NCI-H1092 (cell line): ENCODE results near the gene RNF31.

Source experiments
- DNase-seq: peaks from one replicate; lab custom pipeline; 2025; lab: John Stamatoyannopoulos, UW

The RNF31 gene

DNA sequence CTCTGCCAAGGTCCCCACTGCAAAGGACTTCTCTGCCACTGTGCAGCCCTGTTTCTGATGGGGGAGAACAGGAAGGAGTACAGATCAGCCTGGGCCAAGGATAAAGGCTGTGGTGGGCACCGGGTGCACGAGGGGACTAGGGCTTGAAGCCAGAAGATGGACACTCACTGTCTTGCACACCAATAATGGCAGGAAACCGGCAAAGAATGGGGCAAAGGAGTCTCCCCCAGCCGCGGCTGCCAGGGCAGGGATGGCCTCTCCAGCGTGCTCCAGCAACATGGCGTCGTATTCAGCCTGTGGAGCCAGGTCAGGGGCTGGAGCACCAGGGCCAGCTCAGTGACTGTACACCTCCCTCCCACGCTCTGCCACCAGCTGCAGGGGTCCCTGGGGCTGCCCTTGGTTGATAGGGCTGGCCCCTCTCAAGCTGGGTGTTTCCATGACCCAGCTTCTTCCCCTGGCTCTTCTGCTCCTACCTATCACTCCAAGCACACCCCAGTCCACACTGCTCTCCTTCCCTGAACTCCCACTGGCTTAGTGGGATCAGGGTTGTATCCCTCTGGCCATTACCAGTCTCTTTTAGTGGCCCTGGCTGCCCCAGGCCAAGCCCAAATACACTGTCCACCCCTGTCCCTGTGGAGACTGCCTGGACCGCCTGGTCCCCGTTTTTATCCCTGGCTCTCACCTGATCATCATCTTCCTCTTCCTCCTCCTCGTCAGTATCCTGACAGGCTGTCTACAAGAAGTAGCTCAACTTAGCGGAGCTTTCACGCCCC, 35.0 kb downstream of the RNF31 start:
- DNase-seq: no peak

DNA sequence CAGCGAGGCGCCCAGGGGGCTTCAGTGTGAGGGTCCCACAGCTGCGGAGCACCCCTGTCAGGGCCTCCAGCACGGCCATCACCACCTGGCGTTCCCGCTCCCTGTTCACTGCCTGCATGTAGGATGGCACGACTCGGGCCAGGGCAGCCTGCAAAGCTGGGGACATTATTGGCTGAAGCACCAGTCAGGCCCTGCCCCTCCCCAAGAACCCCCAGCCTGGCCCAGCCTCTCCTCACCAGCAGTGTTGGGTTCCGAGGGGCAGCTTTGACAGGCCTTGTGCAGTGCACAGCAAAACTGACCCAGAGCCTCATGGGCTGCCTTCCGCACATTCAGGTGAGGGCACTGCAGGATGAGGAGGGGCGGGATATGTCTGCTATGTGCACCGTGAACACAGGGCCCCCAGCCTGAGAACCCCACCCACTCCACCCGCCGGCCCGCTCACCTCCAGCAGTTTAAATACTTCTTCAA, 35.8 kb downstream of the RNF31 start:
- DNase-seq: no peak

DNA sequence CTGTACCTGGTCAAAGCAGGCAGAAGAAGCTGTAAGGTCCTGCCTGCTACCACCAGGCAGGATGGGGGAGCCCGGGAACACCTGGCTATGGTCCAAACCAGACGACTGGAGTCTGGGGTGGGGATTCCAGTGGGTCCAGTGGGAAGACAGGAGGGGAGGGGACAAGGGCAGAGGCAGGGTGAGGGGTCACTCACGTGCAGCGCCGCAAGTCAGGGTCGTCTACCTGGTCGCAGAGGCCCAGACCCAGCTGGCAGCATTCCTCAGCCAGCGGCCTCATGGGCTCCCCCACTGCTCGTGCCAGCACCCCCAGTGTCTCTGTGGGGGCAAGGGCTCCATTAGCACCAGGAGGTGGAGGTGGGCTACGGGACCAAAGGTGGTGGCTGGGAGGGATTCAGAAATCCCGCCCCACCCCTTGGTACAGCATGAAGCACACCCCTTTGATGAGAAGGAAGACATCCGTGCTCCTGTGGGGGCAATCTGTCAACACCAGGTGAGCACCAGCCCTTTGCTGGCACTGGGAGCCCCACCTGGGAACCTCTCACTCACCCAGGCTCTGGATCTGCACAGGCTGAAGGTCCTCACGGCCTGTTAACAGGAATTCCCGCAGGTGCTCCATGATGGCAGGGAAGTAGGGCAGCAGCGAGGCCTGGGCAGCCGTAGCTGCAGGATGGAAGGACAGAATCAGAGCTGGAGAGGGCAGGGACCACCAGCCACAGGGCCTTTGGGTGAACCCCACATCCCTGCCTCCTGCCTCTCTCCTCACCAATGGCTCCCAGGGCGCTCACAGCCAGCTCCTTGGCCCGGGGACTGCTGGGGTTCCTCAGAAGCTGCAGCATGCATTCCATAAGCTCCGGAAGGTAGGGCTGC, 37.0 kb downstream of the RNF31 start:
- DNase-seq: no peak

DNA sequence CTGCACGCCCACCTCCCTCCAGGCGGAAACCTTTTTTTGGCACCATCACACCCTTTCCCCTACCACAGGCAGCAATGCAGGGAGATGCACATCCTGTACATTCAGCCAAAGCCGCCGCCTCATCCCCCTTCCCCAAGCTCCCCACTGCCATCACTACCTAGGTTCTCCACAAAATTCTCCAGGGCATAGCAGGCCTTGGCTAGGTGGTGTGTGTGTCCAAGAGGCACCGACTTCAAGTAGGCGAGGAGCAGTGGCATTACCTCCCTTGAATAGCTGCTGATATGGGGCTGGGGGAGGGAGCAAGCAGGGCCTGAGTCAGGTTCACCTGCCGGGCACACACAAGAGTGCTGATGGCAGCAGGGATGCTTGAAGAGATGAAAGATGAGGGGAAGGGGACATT, 37.7 kb downstream of the RNF31 start:
- no peak for DNase-seq

DNA sequence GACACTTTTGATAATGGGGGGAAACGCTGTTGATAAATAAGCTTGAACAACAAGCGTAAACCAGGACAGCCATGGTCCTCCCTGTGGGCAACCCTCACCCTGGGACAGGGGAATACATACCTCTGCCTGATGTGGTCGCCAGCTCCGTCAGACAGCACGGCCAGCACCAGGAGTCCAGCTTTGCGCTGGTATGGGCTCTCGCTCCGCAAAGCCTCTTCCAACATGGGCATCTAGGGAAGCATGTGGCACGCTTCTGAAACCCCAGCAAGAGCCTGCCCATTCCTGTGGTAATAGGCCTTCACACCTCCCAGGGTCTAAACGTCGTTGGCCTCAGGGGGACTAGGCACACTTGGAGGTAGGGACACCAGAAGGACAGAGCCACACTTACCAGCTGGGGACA, 38.4 kb downstream of the RNF31 start:
- no peak for DNase-seq

DNA sequence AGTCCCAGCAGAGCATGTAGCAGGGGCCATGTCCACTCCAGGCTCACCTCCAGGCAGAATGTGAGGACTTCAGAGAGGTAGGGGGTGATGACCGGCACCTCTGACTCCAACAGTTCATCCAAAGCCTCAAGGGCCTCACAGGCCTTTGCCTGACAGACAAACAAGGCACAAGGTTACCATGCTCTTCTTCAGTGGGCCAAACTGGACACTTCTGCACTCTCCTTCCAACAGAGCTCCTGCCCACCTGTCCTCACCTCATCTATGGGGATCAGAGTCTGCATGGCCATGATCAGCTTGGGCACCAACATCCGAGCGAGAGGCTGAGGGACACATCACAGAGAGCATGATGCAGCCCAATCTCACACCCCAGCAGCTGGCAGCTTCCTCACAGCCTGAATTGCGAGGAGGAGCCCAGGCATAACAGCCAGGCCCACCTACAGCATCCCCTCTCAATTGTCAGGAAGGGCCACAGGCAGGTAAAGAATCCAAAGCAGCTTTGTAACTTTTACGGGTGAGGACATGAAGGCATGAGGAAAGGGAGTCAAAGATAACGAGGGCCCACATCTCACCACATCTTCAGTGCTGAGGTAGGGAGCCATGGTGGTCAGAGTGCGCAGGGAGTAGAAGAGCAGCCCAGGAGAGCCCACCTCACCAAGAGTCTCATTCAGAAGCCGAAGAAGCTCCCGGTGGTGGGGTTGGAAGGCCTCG, 39.7 kb downstream of the RNF31 start:
- no peak for DNase-seq

DNA sequence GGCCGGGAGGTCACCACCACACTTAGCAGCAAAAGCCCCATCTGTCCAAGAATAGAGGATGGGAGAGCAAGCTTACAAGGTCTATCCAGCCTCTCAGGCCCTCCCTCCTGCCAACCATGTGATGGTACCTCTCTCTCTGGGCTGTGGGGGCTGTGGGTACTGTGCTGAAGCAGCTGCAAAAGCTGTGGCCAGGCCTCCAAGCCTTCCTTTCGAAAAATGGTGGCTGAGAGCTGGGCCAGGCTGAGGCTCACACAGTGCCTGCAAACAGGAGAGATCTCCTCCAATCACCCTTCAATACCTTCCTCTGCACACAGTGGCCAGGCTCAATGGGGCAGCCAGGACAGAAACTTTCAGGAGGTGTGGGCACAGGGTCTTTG, 40.2 kb downstream of the RNF31 start:
- no peak for DNase-seq

DNA sequence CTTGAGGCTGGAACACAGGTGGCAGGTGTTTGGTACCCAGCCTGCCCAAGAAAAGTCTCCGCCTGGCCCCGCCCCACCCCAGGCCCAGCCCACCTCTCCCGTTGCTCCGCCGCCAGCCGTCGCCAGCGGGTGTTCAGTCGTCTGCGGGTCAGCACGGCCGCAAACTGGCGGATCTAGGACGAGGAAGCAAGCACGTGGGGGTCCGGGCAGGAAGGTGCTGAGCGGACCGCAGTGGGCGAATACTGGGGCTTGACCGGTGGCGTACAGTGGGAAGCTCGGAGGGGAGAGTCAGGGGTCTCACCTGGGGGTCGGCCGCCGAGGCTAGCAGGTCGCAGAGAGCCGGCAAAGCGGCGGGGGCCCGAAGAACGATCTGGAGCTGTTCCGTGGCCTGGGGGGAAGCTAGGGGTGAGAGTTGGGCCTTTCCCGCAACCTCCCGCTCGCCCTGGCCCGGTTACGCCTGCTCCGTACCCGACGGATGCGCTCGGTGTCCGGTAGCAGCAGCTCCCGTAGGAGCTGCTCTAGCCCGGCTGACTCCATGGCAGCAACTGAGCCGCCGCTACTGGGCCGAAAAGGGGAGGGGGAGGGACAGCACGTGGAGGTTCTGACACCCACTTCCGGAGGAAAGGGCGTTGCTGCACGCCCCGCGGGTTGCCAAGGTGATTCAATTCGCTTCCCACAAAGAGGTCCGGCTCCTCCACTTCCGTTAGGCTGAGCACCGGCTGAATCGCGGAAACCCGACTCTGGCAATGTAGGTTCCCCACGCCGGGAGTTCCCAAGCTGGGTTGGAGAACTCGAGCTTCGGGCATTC, 41.2 kb downstream of the RNF31 start, which contains the start of gene IPO4:
Gene IPO4, minus strand, starts transcription at position 566 of the 808 bp plus-strand sequence. Its CDS starts 29 bp downstream, at position 537.
- peak; percentile 98 for DNase-seq

DNA sequence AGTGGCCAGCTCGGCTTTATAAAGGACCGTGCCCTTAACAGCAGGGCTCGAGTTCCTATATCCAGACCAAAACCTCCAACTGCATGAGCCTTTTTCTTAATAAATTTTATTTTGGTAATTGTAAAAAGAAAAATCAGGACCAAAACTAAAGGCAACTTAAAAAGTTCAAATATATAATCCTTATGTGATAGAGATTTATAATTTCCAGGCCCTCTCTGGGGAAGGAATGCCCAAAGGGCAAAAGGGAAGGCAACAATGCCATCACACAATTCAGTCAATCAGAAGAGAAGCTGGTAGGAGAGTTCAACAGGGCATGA, 41.7 kb downstream of the RNF31 start:
- DNase-seq: no peak

DNA sequence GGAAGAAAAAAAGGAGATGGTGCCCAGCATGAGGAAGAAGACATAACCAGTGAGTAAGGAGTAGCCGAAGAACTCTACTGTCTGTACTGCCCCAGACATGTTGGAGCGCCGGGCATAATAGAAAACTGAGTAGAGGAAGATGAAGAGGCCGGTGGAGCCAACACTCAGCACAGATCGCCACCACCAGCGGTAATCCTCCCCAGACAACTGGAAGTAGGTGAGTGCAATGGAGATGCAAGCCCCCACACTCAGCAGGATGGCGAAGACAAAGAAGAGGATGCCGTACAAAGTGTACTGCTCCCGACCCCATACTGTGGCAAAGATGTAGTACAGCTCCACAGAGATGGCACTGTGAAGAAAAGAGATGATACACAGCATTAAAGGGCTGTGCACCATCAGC, 42.2 kb downstream of the RNF31 start:
- DNase-seq: no peak

DNA sequence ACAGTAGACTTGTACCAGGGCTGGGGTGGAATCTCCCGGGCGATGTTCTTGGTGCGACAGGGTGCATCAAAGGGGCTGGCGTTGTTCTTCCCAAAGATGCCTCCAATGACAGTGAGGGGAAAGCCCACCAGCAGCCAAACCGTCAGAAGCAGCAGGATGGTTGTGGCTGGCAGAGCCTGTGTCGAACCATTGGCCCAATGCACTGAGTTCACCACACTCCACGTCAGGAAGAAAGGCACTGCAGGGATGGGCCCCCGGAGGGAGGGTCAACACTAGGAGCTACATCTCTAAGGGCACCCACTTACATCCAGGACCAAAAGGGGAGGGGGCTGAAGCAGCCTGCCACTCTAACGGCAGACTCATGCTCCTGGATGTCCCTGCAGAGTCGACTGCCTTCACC, 43.1 kb downstream of the RNF31 start:
- no peak for DNase-seq

DNA sequence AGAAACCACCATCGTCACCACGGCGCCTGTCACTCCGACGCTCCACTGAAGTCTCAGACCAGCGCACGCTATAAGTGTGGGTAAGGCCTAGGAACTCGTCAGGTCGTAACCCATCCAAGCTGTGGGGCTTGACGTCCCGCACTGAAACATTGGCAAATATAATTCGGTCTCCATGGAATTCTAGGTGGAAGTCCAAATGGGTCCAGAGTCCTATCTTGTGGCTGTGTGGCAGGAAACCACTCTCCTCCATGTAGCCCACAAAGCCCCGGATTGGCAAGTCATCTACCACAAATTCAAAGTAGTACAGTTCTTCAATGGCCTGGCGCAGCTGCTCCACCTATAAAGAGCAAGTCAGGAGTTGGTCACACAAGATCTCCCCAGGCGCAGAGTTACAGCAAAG, 45.6 kb downstream of the RNF31 start:
- DNase-seq: no peak

DNA sequence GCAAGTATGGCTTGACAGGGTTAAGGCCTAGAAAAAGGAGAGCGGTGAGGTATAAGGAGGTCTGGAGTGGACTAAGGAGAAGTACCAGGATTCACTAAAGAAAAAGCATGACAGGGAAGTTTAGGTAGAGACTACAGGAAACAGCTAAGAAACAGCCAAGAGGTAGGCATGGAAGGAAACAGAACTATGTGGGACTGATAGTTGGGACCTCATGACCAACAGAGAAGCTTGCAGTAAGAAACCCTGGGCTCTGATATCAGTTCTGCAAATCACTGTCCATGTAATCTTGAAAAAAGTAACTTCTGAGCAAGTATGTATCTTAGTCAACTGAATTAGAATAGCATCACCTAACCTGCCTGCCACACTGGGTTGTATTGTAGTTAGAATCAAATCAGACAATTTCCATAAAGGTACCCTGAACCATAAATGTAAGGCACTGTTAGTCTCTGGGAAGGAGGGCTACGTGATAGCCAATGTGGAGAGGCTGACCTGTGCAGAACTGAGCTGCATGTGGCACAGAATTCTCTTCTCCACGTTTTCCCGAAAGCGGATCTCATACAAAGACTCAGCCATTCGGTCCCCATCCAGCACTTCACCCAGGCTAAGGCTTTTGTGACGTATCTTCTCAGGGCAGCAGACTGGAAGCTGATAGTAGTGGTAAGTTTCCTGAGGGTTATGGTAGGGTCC, 47.0 kb downstream of the RNF31 start:
- DNase-seq: no peak

DNA sequence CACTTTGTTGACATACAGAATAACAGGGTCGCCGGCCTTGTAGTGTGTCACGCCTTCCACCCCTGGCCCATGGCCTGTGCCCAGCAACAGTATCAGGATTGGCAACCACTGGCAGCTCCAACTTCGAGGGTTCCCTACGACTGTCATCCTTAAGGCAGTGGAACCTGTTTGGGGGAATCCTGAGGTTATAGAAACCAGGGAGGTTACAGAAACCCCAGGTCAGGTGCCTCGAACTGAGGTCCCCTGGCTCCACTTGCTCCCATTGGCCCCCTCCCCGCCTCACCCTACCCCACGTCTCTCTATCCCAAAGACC, 47.5 kb downstream of the RNF31 start:
- no peak for DNase-seq

DNA sequence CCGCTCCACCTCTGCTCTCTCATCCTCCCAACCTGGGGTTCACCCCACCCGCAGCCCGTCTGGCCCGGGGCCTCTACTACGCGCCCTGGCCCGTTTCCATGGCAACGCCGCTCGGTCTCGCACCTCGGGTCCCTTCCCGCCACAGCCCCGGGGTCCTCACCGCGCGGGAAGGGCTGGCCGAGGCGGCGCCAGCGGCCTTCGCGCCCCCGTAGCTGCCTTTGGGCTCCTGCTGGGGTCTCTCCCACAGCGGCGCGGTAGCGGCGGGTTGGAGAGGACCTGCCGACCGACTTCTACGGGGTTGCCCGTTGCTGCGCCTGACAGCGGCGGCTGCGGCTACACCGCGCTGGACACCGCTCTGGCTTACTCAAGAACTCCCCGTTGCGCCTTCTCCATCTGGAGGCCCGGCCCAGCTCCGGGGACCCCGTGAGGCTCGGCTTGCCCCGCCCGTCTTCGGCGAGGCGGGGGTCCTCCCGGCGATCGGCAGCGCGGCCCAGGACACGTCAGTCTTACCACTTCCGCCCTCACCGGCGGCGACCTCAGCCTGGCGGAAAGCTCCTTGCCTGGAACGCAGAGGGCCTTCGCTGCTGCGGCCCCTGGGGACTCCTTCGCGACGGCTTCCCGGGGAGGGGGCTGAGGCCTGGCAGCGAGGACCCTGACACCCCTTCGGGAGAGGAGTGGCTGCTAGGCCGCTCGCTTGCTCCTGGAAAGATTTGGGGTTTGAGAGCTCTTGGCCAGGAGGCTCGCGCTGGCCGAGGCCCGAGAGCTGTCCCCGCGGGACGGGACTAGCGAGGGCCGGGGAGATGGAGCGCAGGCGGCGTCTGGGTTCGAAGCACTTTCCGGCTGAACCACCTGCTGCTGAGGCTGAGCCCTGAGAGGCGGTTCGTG, 48.1 kb downstream of the RNF31 start, which contains the start of gene TM9SF1:
Gene TM9SF1, minus strand, starts transcription at position 256 of the 885 bp plus-strand sequence. CDS start 422 bp downstream, outside the sequence.
- peak; percentile 86 for DNase-seq

DNA sequence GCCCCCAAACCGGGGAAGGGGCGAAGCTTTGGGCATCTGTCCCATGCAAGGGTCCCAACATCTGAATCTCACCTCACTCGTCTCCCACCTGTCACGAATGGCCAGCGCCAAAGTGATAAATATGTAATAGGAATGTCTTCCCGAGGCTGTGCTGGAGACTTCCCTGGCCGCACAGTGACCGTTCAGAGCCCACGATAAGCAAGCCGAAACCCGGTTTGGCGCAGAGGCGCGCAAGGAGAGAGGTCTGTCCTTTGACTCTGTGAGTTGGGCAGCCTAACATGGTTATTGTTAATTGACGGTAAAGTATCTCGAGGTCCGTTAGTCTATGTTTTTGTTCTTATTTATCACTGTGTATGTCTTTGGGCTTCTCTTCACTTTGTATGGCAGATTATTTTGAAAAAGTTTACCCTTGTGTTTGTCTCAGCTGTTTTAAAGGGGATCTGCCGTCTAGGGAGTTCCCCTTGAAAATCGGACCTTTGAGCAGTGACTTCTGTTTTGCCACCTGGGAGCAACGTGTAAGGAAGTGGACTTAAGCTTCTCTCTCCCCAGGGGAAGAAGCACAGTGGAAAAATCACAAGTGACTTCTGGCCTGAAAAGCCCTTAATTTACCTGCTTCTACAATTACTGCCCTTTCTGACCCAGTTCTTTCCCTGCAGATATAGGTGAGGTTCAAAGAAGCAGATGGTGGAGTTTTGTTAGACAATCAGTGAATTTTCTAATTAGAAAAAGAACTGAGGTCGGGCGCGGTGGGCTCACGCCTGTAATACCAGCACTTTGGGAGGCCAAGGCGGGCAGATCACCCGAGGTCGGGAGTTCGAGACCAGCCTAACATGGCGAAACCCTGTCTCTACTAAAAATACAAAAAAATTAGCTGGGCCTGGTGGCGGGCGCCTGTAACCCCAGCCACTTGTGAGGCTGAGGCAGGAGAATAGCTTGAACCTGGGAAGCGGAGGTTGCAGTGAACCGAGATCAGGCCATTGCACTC, 49.1 kb downstream of the RNF31 start:
- DNase-seq: no peak

DNA sequence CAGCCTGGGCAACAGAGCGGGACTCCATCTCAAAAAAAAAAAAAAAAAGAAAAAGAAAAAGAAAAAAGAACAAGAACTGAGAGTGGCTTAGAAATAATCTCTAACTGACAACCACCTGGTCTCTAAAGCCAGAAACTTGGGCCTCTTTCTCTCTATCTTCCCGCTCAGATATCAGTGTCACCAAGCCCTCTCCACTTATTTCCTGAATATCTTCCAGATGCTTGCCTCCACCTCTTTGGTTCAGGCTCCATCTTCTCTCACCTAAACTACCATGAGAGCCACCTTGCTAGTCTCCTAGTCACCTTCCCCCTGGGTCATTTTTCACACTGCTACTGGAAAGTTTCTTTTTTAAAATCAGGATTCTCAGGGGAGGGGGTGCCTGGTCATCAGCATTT, 49.8 kb downstream of the RNF31 start:
- no peak for DNase-seq

DNA sequence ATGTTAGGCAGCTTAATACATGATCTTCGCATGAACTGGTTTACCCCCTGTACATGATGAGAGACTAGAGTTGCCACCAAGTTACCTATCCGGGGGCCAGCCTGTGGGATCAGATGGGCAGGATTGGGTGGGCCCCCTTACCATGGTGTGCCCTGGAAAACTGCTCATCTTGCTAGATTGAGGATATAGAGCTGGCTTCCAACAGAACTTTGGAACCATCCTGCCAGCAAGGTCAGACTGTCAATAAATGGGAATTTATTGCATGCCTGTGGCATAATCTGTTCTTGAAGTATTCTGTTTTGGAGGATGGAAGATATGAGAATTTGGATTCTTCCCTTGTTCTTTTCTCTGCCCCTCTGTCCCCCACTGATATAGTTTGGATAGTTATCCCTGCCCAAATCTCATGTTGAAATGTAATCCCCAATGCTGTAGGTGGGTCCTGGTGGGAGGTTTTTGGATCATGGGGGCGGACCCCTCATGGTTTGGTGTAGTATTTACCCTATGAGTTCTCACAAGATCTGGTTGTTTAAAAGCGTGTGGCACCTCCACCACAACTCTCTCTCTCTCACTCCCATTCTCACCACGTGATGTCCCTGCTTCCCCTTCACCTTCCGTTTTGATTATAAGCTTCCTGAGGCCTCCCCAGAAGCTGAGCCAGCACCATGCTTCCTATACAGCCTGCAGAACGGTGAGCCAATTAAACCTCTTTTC, 51.7 kb downstream of the RNF31 start:
- DNase-seq: no peak
